ENCODE results near the gene RBPMS2. TPM values are rescaled to one million over a fixed set of nuclear protein-coding genes. Genes with fewer than 3 reads are reported as not detected.

RBPMS2 gene
- polyA plus RNA-seq, 1 donor, result 7.7 TPM

GRCh38 chr15:64731805-64732151 lies 43.6 kb downstream of the RBPMS2 start:
- Histone ChIP-seq H3K36me3 (ENCODE audit: control insufficient read depth, insufficient read depth, low read length) (no peaks in the 10 kb centered on the region), H3K27me3 (ENCODE audit: control insufficient read depth, insufficient read depth, low read length) (no peaks in the 10 kb centered on the region), H3K27ac (ENCODE audit: low read length) (no peak overlapping the region), H3K9me3 (ENCODE audit: control insufficient read depth, low read depth, low read length) (no peaks in the 10 kb centered on the region), H3K4me1 (ENCODE audit: control insufficient read depth, insufficient read depth, low read length) (peaks cover 3% of the 10 kb centered on the region), H3K4me3 (ENCODE audit: low read length) (no peak overlapping the region)
- no CpG with 5 or more reads among the region's 9 CpGs for WGBS (ENCODE audit: insufficient coverage, low lambda C conversion rate)
- DNase-seq, result no peak

GRCh38 chr15:64731012-64731804 lies 44.2 kb downstream of the RBPMS2 start:
- peaks cover 3% of the 10 kb centered on the region for H3K4me1 ChIP-seq (ENCODE audit: control insufficient read depth, insufficient read depth, low read length)
- no peaks in the 10 kb centered on the region for H3K27me3 ChIP-seq (ENCODE audit: control insufficient read depth, insufficient read depth, low read length)
- peak; percentile 73 to 81 for DNase-seq
- no peak overlapping the region for H3K4me3 ChIP-seq (ENCODE audit: low read length)
- no peaks in the 10 kb centered on the region for H3K9me3 ChIP-seq (ENCODE audit: control insufficient read depth, low read depth, low read length)
- no peak overlapping the region for H3K27ac ChIP-seq (ENCODE audit: low read length)
- H3K36me3 ChIP-seq (ENCODE audit: control insufficient read depth, insufficient read depth, low read length), result no peaks in the 10 kb centered on the region
- 20% methylated on average over 1 of the region's 16 CpGs for WGBS (ENCODE audit: insufficient coverage, low lambda C conversion rate)

GRCh38 chr15:64730151-64730550 lies 45.2 kb downstream of the RBPMS2 start:
- no peaks in the 10 kb centered on the region for H3K36me3 ChIP-seq (ENCODE audit: control insufficient read depth, insufficient read depth, low read length)
- no peak overlapping the region for H3K27ac ChIP-seq (ENCODE audit: low read length)
- H3K4me3 ChIP-seq (ENCODE audit: low read length), result no peak overlapping the region
- H3K9me3 ChIP-seq (ENCODE audit: control insufficient read depth, low read depth, low read length), result no peaks in the 10 kb centered on the region
- peaks cover 3% of the 10 kb centered on the region for H3K4me1 ChIP-seq (ENCODE audit: control insufficient read depth, insufficient read depth, low read length)
- no peaks in the 10 kb centered on the region for H3K27me3 ChIP-seq (ENCODE audit: control insufficient read depth, insufficient read depth, low read length)
- WGBS (ENCODE audit: insufficient coverage, low lambda C conversion rate), result no CpG with 5 or more reads among the region's 5 CpGs
- DNase-seq, result no peak

DNA sequence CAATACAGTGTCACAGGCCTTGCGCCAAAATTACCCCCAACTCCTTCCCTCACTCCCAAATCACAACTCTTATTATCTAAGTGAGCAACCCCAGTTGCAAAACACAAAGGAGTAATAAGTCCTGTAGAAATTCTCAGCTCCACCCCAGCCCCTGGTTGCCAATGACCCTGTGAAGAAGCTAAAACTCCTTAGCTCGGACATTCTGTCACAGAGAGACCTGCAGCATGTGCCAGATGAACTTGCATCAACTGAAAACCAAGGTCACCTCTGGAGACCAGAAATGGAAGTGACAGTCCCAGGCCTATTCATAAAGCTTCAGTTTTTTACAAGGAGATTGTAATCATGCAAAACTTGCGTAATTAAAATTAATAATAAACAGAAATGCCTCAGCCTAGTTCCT lies 55.2 kb downstream of the RBPMS2 start:
- Histone ChIP-seq H3K36me3 (ENCODE audit: control insufficient read depth, insufficient read depth, low read length) (no peaks in the 10 kb centered on the region), H3K9me3 (ENCODE audit: control insufficient read depth, low read depth, low read length) (no peaks in the 10 kb centered on the region), H3K4me1 (ENCODE audit: control insufficient read depth, insufficient read depth, low read length) (no peaks in the 10 kb centered on the region), H3K27ac (ENCODE audit: low read length) (no peak overlapping the region), H3K4me3 (ENCODE audit: low read length) (no peak overlapping the region), H3K27me3 (ENCODE audit: control insufficient read depth, insufficient read depth, low read length) (no peaks in the 10 kb centered on the region)
- peak in 1 of 2 donors; percentile 37 for DNase-seq
- no CpG with 5 or more reads among the region's 3 CpGs for WGBS (ENCODE audit: insufficient coverage, low lambda C conversion rate)

GRCh38 chr15:64717735-64718495 lies 57.5 kb downstream of the RBPMS2 start:
- no peak overlapping the region for H3K4me3 ChIP-seq (ENCODE audit: low read length)
- H3K9me3 ChIP-seq (ENCODE audit: control insufficient read depth, low read depth, low read length), result no peaks in the 10 kb centered on the region
- no peak overlapping the region for H3K27ac ChIP-seq (ENCODE audit: low read length)
- WGBS (ENCODE audit: insufficient coverage, low lambda C conversion rate), result no CpG with 5 or more reads among the region's 18 CpGs
- no peak for DNase-seq
- no peaks in the 10 kb centered on the region for H3K36me3 ChIP-seq (ENCODE audit: control insufficient read depth, insufficient read depth, low read length)
- no peaks in the 10 kb centered on the region for H3K27me3 ChIP-seq (ENCODE audit: control insufficient read depth, insufficient read depth, low read length)
- no peaks in the 10 kb centered on the region for H3K4me1 ChIP-seq (ENCODE audit: control insufficient read depth, insufficient read depth, low read length)

- no peak overlapping the region for H3K27ac ChIP-seq (ENCODE audit: low read length)
Observed at GRCh38 chr15:64717130-64717529, 58.3 kb downstream of the RBPMS2 start.

DNA sequence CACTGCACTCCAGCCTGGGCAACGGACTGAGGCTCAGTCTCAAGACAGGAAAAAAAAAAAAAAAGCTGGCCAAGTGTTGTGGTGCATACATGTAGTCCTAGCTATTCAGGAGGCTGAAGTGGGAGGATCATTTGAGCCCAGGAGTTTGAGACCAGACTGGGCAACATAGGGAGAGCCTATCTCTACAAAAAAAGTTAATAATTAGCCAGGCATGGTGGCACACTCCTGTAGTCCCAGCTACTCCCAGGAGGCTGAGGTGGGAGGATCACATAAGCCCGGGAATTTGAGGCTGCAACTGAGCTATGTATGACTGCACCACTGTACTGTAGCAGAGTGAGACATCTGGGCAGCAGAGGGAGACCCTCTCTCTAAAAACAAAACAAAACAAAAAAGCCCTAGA lies 58.9 kb downstream of the RBPMS2 start:
- no CpG with 5 or more reads among the region's 2 CpGs for WGBS (ENCODE audit: insufficient coverage, low lambda C conversion rate)
- no peak for DNase-seq
- H3K4me3 ChIP-seq (ENCODE audit: low read length), result no peak overlapping the region
- no peaks in the 10 kb centered on the region for H3K36me3 ChIP-seq (ENCODE audit: control insufficient read depth, insufficient read depth, low read length)
- no peaks in the 10 kb centered on the region for H3K27me3 ChIP-seq (ENCODE audit: control insufficient read depth, insufficient read depth, low read length)
- H3K9me3 ChIP-seq (ENCODE audit: control insufficient read depth, low read depth, low read length), result no peaks in the 10 kb centered on the region
- no peak overlapping the region for H3K27ac ChIP-seq (ENCODE audit: low read length)
- H3K4me1 ChIP-seq (ENCODE audit: control insufficient read depth, insufficient read depth, low read length), result no peaks in the 10 kb centered on the region

More at GRCh38 chr15:64717130-64717529, 58.3 kb downstream of the RBPMS2 start:
- no CpG with 5 or more reads among the region's 7 CpGs for WGBS (ENCODE audit: insufficient coverage, low lambda C conversion rate)
- no peak for DNase-seq
- Histone ChIP-seq H3K4me3 (ENCODE audit: low read length) (no peak overlapping the region), H3K4me1 (ENCODE audit: control insufficient read depth, insufficient read depth, low read length) (no peaks in the 10 kb centered on the region), H3K27me3 (ENCODE audit: control insufficient read depth, insufficient read depth, low read length) (no peaks in the 10 kb centered on the region), H3K36me3 (ENCODE audit: control insufficient read depth, insufficient read depth, low read length) (no peaks in the 10 kb centered on the region), H3K9me3 (ENCODE audit: control insufficient read depth, low read depth, low read length) (no peaks in the 10 kb centered on the region)

GRCh38 chr15:64713592-64713991 lies 61.8 kb downstream of the RBPMS2 start:
- no peaks in the 10 kb centered on the region for H3K4me1 ChIP-seq (ENCODE audit: control insufficient read depth, insufficient read depth, low read length)
- 100% methylated on average over 3 of the region's 6 CpGs for WGBS (ENCODE audit: insufficient coverage, low lambda C conversion rate)
- no peak overlapping the region for H3K27ac ChIP-seq (ENCODE audit: low read length)
- no peaks in the 10 kb centered on the region for H3K27me3 ChIP-seq (ENCODE audit: control insufficient read depth, insufficient read depth, low read length)
- H3K9me3 ChIP-seq (ENCODE audit: control insufficient read depth, low read depth, low read length), result no peaks in the 10 kb centered on the region
- no peaks in the 10 kb centered on the region for H3K36me3 ChIP-seq (ENCODE audit: control insufficient read depth, insufficient read depth, low read length)
- H3K4me3 ChIP-seq (ENCODE audit: low read length), result no peak overlapping the region
- DNase-seq, result no peak

GRCh38 chr15:64712353-64712752 lies 63.0 kb downstream of the RBPMS2 start:
- no peaks in the 10 kb centered on the region for H3K9me3 ChIP-seq (ENCODE audit: control insufficient read depth, low read depth, low read length)
- H3K4me3 ChIP-seq (ENCODE audit: low read length), result no peak overlapping the region
- no peak for DNase-seq
- no CpG with 5 or more reads among the region's 2 CpGs for WGBS (ENCODE audit: insufficient coverage, low lambda C conversion rate)
- H3K36me3 ChIP-seq (ENCODE audit: control insufficient read depth, insufficient read depth, low read length), result no peaks in the 10 kb centered on the region
- no peak overlapping the region for H3K27ac ChIP-seq (ENCODE audit: low read length)
- no peaks in the 10 kb centered on the region for H3K4me1 ChIP-seq (ENCODE audit: control insufficient read depth, insufficient read depth, low read length)
- no peaks in the 10 kb centered on the region for H3K27me3 ChIP-seq (ENCODE audit: control insufficient read depth, insufficient read depth, low read length)

- H3K27me3 ChIP-seq (ENCODE audit: control insufficient read depth, insufficient read depth, low read length), result no peaks in the 10 kb centered on the region
- DNase-seq, result no peak
- H3K4me3 ChIP-seq (ENCODE audit: low read length), result no peak overlapping the region
- no peak overlapping the region for H3K27ac ChIP-seq (ENCODE audit: low read length)
- H3K4me1 ChIP-seq (ENCODE audit: control insufficient read depth, insufficient read depth, low read length), result no peaks in the 10 kb centered on the region
- no peaks in the 10 kb centered on the region for H3K36me3 ChIP-seq (ENCODE audit: control insufficient read depth, insufficient read depth, low read length)
- WGBS (ENCODE audit: insufficient coverage, low lambda C conversion rate), result 50% methylated on average over 1 of the region's 7 CpGs
- H3K9me3 ChIP-seq (ENCODE audit: control insufficient read depth, low read depth, low read length), result no peaks in the 10 kb centered on the region
Observed at GRCh38 chr15:64710676-64711428, 64.5 kb downstream of the RBPMS2 start.

Data from large intestine (tissue), 3 donors.